HG03175 (cell line): ENCODE results near the gene MAST1.

Experiments used
- ATAC-seq: cut with Tn5 transposase; IDR thresholded peaks from one replicate; pipeline ENCODE4 v1.9.1; 2021; ENCODE audit warnings: mild to moderate bottlenecking, moderate library complexity; ENCODE audit not compliant: unreplicated experiment

Gene MAST1

DNA sequence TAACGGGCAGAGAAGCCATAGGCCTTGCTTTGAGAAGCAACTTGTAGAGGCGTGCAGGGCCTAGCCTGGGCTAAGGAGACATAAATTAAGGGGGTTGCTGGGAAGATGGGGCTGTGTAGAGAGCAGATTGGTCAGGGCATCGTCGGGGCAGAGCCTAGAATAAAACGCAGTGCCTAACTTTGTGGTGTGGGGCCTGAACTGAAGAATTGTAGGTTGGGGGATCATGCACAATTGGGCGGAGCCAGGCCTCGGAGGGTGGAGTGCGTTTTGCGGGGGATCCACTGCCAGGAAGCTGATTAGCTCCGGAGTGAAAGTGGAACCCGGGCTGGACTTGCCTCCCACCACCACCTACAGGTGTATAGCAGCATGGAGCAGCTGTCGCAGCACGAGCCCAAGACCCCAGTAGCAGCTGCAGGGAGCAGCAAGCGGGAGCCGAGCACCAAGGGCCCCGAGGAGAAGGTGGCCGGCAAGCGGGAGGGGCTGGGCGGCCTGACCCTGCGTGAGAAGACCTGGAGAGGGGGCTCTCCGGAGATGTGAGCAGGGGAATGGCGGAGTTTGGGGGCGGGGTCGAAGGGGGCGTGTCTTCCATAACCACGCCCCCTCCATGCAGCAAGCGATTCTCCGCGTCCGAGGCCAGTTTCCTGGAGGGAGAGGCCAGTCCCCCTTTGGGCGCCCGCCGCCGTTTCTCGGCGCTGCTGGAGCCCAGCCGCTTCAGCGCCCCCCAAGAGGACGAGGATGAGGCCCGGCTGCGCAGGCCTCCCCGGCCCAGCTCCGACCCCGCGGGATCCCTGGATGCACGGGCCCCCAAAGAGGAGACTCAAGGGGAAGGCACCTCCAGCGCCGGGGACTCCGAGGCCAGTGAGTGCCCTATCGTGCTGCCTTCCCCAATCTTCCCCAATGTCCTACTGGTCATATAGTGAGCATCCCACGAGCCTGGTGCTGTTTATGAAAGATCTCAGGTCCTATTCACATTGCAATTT, 29.1 kb downstream of the MAST1 start:
- no peak for ATAC-seq

DNA sequence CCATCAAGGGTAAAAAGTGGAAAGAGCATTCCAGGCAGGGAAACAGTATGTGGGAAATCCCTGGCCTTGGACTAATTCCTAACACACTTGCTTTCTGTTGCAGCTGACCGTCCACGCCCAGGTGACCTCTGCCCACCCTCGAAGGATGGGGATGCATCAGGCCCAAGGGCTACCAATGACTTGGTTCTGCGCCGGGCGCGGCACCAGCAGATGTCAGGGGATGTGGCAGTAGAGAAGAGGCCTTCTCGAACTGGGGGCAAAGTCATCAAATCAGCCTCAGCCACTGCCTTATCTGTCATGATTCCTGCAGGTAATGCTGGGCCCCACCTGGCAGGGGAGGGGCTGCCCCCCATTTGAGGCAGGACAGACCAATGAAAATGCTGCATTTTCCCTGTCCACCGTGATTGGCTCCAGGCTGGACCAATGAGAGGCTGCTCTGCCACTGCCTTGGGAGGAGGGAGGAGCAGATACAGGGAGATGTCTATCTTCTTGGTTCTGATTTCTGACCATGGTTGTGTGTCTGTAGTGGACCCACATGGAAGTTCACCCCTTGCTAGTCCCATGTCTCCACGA, 30.3 kb downstream of the MAST1 start:
- no peak for ATAC-seq

DNA sequence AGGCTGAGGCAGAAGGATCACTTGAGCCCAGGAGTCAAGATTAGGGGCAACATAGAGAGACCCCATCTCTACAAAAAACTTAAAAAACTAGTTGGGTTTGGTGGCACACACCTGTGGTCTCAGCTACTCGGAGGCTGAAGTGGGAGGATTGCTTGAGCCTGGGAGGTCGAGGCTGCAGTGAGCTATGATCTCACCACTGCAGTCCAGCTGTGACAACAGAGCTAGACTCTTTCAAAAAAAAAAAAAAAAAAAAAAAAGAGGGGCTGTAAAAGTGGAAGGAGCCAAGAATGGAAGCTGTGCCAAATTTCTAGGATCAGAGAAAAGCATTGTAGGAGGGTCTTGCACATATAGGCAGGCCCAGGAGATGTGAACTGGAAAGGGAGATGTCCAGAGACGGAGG, 33.4 kb downstream of the MAST1 start:
- no peak for ATAC-seq

DNA sequence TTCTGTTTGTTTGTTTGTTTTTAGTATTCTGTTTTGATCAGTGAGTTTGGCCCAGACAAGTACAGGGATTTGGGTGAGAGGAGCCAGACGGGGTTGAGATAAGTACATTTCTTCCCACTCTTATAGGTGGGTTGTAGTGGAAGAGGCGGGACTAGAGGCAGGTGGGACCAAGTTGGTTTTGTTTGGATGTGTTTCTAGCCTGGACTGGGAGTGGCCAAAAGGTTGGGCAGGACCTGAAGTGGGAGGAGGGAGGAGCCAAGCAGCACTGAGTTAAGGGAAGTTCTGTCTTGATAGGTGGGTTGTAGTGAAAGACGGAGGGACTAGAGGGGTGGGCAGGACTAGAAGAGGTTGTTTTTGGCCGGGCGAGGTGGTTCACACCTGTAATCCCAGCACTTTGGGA, 33.9 kb downstream of the MAST1 start:
- no peak for ATAC-seq

DNA sequence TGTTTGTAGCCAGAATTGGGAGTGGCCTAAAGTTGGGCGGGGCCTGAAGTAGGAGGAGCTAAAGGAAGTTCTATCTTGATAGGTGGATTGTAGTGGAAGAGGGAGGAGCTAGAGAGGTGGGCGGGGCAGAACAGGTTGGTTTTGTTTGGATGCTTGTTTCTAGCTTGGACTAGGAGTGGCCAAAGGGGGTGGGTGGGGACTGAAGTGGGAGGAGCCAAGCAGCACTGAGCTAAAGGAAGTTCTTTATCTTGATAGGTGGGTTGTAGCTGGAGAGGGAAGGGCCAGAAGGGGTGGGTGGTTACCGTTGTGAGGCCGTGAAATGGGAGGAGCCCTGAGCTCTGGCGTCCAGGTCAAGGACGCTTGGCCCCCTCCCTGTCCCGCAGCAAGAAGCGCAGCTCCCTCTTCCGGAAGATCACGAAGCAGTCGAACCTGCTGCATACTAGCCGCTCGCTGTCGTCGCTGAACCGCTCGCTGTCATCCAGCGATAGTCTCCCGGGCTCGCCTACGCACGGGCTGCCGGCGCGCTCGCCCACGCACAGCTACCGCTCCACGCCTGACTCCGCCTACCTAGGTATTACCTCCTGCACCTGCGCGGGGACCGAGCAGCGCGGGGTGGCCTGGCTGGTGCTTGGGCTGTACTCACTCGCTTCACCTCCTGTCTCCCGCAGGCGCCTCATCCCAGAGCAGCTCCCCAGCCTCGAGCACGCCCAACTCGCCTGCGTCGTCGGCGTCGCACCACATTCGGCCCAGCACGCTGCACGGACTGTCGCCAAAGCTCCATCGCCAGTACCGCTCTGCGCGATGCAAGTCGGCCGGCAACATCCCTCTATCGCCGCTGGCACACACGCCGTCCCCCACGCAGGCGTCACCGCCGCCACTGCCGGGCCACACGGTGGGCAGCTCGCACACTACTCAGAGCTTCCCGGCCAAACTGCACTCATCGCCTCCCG, 34.9 kb downstream of the MAST1 start:
- no peak for ATAC-seq

DNA sequence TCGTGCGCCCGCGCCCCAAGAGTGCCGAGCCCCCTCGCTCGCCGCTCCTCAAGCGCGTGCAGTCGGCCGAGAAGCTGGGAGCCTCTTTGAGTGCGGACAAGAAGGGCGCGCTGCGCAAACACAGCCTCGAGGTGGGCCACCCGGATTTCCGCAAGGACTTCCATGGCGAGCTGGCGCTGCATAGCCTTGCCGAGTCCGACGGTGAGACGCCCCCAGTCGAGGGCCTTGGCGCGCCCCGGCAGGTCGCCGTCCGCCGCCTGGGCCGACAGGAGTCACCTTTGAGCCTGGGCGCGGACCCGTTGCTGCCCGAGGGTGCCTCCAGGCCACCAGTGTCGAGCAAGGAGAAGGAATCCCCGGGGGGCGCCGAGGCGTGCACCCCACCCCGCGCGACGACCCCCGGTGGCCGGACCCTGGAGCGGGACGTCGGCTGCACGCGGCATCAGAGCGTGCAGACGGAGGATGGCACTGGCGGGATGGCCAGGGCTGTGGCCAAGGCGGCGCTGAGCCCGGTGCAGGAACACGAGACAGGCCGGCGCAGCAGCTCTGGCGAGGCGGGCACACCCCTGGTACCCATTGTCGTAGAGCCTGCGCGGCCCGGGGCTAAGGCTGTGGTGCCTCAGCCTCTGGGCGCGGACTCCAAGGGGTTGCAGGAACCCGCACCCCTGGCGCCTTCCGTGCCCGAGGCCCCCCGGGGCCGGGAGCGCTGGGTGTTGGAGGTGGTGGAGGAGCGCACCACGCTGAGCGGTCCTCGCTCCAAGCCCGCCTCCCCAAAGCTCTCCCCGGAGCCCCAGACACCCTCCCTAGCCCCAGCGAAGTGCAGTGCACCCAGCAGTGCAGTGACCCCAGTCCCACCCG, 35.8 kb downstream of the MAST1 start:
- ATAC-seq = no peak

DNA sequence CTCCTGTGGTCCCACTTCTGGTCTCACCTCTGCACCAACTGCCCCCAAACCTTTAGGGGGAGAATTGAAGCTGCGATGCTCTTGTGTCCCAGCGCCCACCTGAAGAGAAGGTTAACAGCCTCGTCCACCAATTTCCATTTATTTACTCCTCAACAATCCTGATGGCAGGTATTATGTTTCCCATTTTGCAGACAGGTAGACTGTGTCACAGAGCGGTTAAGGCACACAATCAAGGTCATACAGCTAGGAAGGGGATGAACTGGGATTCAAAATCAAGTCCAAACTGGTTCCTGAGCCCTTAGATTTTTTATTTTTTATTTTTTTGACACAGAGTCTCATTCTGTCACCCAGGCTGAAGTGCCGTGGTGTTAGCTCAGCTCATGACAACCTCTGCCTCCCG, 36.8 kb downstream of the MAST1 start:
- ATAC-seq = no peak

DNA sequence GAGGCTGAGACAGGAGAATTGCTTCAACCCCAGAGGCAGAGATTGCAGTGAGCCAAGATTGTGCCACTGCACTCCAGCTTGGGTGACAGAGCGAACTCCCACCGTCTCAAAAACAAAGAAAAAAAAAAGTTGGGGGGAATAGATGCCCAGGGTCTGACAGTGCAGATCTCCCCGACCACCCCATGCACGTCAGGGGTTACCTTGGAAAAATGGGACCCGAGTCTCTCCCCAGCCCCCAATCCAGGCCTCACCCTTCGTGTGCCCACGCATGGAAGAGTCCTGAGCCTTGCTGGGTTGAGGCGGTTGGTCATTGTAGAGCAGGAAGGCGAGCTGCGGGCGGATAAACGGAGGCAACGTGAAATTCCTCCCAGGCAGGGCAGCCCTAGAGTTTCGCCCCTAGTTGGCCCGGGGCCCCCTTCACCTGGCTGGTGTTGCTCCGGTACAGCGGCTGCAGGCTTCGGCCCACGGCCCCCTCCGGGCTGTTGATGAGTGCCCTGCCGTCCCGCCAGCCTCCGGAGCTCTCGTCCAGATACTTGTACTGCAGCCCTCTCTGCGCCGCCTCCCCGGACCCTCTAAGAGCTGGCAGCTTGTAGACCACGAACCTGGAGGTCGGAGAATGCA, 42.3 kb downstream of the MAST1 start:
- ATAC-seq = peak; percentile 12

DNA sequence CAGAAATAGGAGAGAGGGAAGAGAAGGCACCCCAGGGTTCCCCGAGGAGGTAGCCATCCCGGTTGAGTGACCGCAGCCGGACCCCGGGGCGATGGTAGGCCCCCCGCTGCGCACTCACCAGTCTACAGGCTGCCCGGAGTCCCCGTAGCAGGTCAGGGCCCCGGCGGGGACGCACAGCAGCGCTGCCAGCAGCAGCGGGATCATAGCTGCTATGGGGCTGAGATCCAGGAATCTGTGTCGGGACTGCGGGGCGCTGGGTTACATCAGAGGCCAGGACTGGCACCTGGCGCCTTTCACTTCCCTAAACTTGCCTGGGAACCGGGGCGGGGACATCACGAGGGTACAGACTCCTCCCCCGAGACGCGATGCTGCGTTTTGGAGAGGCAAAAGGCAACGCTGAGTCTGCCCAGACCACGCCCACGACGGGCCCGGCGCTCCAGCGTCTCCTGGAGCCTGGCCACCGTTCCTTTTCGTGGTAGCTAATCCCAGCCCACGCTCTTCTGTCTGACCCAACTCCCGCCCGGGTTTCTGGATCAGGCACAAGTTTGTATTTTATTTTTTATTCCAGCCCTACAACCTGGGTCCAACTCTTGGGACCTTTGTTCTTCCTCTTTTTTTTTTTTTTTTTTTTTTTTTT, 43.0 kb downstream of the MAST1 start, which contains the start of gene DNASE2:
Gene DNASE2 (minus strand): TSS at position 278 of the 637 bp plus-strand sequence. CDS start 74 bp downstream, at position 204.
- ATAC-seq = peak; percentile 86

DNA sequence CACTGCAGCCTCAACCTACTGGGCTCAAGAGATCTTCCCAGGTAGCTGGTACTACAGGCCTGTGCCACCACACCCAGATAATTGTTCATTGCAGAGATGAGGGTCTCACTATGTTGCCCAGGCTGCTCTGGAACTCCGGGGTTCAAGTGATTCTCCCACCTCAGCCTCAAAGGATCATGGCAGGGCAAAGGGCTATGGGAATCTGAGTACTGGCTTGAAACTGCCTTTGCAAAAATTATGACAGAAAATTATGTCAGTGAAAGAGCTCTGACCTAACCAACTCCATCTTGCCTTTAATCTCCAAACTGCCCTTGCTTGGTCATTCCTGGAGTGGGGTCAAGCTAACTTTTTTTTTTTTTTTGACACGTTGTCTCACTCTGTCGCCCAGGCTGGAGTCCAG, 44.3 kb downstream of the MAST1 start:
- no peak for ATAC-seq

DNA sequence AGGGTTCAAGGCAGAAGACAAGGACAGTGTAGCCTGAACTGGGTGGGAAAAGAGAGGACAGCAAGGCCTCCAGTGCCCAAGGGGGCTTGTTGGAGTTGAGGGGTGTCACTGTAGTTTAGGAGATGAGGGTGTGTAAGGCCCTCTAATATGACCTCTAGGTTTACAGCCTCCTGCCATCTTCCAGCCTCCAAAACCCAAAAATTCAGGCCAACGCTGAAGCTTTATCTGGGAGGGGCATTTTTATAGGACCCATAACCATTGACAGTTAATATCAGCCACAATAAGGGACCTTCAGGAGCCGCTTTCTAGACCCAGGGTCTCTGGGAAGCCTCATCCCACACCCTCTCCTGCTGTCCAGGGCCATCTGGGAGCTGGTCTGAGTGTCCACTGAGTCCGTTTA, 45.9 kb downstream of the MAST1 start:
- no peak for ATAC-seq

DNA sequence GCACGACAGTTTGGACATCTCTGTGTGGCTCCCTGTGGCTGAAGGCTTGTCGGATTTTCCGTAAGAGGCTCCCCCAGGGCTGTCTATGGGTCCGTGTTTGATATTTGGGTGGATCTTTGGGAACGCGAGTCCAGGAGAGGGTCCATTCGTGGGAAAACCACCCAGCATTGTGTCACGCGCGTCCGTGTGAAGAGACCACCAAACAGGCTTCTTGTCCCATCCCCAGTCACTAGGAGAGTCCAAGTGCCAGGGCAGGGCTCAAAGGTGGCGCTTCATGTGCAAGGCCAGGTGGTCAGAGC, 46.3 kb downstream of the MAST1 start:
- no peak for ATAC-seq

DNA sequence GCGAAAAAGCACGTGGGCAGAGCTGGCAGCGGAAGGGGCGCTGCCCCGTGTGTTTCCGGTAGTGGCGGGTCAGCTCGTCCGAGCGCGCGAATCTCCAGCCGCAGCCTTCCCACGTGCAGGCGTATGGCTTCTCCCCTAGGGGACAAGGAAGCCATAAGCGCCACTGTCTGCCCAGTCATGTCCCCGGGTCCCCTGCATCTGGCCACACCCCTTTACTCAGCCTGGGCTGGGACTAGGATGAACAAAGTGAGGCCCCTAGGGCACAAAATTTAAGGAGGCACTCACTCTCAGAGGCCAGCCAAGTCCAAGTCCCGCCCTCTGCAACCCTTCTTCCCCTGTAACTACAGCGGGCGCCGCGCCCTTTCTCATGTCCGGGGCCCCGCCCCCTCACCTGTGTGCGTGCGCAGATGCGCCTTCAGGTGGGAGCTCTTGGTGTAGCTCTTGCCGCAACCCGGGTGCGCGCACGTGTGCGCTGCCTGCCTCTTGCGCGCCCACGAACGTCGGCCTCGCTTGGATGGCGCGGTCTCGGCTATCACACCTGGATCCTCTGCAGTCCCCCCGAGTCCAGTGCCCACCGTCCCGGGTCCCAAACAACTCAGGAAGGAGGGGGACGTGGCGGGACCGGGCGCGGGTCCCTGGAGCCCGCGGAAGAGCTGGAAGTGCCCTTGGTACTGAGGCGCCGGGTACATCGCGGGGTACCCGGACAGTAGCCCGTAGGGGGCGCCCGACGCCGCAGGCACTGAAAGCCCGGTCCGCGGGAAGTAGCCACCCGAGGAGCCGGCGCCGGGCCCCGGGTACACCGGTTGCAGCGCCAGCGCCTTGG, 46.8 kb downstream of the MAST1 start:
- ATAC-seq = no peak

DNA sequence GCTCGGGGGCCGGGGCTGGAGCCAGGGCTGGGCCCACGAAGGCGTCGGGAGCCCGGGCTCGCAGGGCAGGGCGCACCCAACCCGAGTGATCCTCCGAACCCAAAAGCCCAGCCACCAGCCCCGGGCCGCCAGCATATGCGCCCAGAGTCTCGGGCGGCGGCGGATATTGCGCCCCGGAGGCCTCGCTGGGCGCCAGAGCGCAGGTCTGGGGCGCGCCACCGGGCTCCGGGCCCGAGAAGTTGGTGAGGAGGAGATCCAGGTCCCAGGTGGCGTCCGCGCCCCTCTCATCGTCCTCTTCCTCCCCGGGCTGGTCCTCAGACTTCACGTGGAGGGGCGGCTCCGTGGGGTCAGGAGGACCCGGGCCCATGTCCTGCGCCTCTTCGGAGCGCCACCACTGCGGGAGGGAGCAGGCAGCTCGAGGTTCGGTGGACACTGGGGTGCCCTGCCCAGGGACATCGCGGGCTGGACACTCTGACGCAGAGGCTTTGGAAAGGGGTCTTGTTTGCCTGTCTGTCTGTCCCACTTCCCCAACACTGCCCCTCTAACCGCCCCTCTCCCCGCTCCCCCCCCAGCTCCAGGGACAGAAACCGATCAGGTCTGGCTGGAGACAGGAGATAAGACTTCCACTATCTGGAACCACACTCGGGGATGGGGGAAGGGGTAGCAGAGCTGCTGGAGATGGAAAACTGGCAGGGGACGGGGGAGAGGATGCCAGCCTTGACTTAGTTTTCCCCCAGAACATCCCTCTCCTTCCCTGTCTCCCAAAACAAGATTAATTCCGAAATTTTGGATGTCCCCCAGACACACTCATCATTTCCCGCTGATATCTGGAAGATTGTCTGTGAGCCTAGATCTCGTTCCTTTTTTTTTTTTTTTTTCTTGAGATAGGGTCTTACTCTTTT, 47.7 kb downstream of the MAST1 start:
- no peak for ATAC-seq

DNA sequence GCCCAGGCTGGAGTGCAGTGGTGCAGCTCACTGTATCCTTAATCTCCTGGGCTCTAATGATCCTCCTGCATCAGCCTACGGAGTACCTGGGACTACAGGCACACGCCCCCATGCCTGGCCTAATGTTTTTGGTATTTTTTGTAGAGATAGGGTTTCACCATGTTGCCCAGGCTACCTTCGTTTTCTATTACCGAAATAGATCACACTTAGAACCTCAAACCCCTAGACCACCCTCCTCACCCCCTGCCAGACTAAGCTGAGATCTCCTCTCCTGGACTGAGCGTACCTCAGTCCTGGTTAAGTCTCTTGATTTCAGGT, 48.3 kb downstream of the MAST1 start:
- ATAC-seq = no peak

DNA sequence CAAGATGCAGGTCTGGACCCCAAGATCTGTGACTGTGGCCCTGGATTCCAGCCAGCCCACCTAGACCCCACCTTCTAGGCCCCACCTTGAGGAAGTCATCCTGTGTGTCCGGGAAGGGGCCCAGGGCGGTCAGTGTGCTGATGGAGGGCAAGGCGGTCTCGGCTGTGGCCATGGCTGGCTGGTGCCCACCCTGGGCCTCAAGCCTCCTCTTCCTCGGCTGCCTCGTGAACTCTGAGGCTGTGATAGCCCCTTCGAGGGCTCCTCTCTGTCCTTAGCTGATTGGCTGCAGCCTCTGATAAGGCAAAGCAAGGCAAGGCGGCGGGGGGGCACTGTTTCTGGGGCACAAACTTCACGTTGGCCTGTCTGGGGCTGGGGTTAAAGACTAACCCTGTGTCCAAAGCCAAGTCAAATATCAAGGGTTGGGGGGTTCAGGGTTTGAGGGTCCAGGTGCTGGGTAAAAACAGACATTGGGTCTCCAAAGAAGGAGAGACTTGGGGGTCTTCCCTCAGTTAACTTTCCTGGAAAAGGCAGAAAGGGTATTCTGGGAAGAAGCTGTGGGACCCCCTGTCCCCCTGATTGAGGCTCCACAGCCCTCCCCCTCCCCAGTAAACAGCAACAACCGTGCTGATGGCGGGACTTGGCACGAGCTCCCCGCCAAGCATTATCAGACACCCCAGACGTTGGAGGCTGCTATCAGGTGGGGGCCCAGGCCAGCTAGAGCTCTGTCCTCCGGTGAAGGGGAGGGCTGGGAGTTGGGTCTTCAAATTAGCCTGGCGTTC, 48.8 kb downstream of the MAST1 start, which contains the start of gene KLF1:
Gene KLF1 (minus strand): TSS at position 233 of the 779 bp plus-strand sequence. CDS start 61 bp downstream, at position 172.
- no peak for ATAC-seq
